Measurements from ENCODE around the gene SH2D6. TPM values are rescaled to one million over a fixed set of nuclear protein-coding genes. Genes with fewer than 3 reads are reported as not detected.

The SH2D6 gene
- total and polyA plus RNA-seq, 9 of the 15 experiments (the other 6 are each of a cell fraction or from before 2014, with no cell fraction given), result 0.07 to 0.76 (median 0.33) TPM; not detected in 2

GRCh38 chr2:85395912-85396475 lies 22.5 kb upstream of the SH2D6 start:
- no peak for ATAC-seq
- Histone ChIP-seq H3K9ac (ENCODE audit: insufficient read depth in 1 of 2, low read depth in 2 of 2, low read length in 2 of 2) (no peak overlapping the region), H3K27ac (ENCODE audit: extremely low read depth, low read depth, low read length) (no peak overlapping the region), H3K4me1 (replicated peaks in 1 of 2; ENCODE audit: control insufficient read depth in 2 of 2, insufficient read depth in 2 of 2, low read length in 2 of 2) (peaks cover 0 to 12% of the 10 kb centered on the region in 2 experiments; a peak in 2 of 5 replicates), H3K36me3 (ENCODE audit: control insufficient read depth, insufficient read depth, low read length) (peaks cover 2% of the 10 kb centered on the region; the same call in 1 of the 3 replicates), H4K20me1 (replicated peaks; ENCODE audit: control insufficient read depth, insufficient read depth, low read length) (no peaks in the 10 kb centered on the region), H3K79me2 (ENCODE audit: control insufficient read depth, insufficient read depth, low read length) (no peaks in the 10 kb centered on the region), H3K27me3 (ENCODE audit: control insufficient read depth in 2 of 2, insufficient read depth in 2 of 2, low read length in 2 of 2) (no peaks in the 10 kb centered on the region), H3K9me3 (replicated peaks; ENCODE audit: control insufficient read depth, insufficient read depth, low read depth, low read length) (no peaks in the 10 kb centered on the region), H3K9me1 (ENCODE audit: control insufficient read depth, insufficient read depth, low read length) (no peaks in the 10 kb centered on the region), H2AFZ (ENCODE audit: low read depth, low read length) (no peak overlapping the region), H3K4me2 (ENCODE audit: insufficient read depth, low read length) (no peak overlapping the region), H3K4me3 (no peak overlapping the region)
- DNase-seq (ENCODE audit: extremely low read depth in 1 of 4, low spot score in 3 of 4), result no peak
- ChIA-PET CTCF (ENCODE audit: low intra/inter-chr PET ratio) (no interaction called here), POLR2A (interaction anchor here (63.9 kb wide), 1 partner anchor 150 kb away, joined by 1576 read pairs; the partner anchor contains the start of gene MAT2A)
- intact Hi-C loops (cut with micrococcal nuclease) (no loop called here), in situ Hi-C loops (cut with MboI) (no loop called here)
- BruUV-seq (replicated peaks), result no TSS peak
- FAIRE-seq, result no peak
- TF ChIP-seq ZNF316 (IDR thresholded peaks at IDR 0.05) (peak; percentile 36; the same call in 1 of the 2 replicates), HOXB6 (CRISPR knock-in tag; IDR thresholded peaks at IDR 0.05; ENCODE audit: borderline replicate concordance) (no peak)
- 67% methylated on average over 14 of the region's 14 CpGs for WGBS (ENCODE audit: insufficient coverage, low coverage, missing lambda C conversion rate)

DNA sequence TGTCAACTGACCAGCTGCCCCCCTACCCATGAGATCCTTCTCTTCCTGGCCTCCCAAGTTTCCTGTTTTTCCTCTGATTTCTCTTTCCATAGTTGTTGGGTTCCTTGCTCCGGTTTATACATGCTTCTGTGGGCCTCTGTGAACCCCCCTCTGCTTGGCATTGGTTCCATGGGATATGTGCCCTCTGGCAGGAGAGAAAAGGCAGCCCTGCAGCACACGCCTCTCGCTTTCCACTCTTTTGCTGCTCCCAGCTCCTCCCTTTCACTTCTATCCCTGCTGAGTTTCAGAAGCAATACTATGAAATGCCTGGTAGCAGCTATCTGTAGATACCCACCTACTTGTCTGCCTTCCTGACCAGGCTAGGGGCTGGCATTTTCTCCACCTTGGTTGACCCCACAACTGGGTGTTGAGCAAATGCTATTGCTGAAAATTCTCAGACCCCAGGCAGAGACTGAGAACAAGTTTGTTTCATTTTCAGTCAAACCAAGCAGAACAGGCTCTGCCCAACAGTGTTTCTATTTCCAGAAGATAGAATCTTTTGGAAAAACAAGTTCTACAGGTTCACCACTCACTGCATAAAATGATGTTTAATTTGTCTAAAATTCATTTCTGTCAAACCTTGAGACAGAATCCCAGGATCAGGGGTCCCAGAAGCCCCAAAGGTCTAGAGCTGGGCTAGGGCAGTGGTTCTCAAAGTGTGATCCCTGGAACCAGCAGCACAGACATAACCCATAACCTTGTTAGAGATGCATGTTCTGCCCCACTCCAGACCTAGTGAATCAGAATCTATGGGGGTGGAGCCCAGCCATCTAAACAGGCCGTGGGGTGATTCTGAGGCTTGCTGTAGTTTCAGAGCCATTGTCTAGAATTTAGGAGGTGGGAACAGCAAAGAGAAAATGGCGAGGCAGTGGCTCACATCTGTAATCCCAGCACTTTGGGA lies 21.7 kb upstream of the SH2D6 start:
- Histone ChIP-seq H4K20me1 (replicated peaks; ENCODE audit: control insufficient read depth, insufficient read depth, low read length) (no peaks in the 10 kb centered on the region), H3K9me3 (replicated peaks; ENCODE audit: control insufficient read depth, insufficient read depth, low read depth, low read length) (no peaks in the 10 kb centered on the region), H3K4me2 (ENCODE audit: insufficient read depth, low read length) (no peak overlapping the region), H3K36me3 (ENCODE audit: control insufficient read depth, insufficient read depth, low read length) (peaks cover 2% of the 10 kb centered on the region; the same call in 1 of the 3 replicates), H3K9me1 (ENCODE audit: control insufficient read depth, insufficient read depth, low read length) (no peaks in the 10 kb centered on the region), H3K27me3 (ENCODE audit: control insufficient read depth in 2 of 2, insufficient read depth in 2 of 2, low read length in 2 of 2) (no peaks in the 10 kb centered on the region), H3K9ac (ENCODE audit: insufficient read depth in 1 of 2, low read depth in 2 of 2, low read length in 2 of 2) (no peak overlapping the region), H3K4me3 (no peak overlapping the region), H2AFZ (ENCODE audit: low read depth, low read length) (no peak overlapping the region), H3K4me1 (replicated peaks in 1 of 2; ENCODE audit: control insufficient read depth in 2 of 2, insufficient read depth in 2 of 2, low read length in 2 of 2) (peaks cover 0 to 12% of the 10 kb centered on the region in 2 experiments; a peak in 2 of 5 replicates), H3K27ac (ENCODE audit: extremely low read depth, low read depth, low read length) (no peak overlapping the region), H3K79me2 (ENCODE audit: control insufficient read depth, insufficient read depth, low read length) (no peaks in the 10 kb centered on the region)
- DNase-seq (ENCODE audit: extremely low read depth in 1 of 4, low spot score in 3 of 4) (no peak), FAIRE-seq (no peak), ATAC-seq (no peak)
- ChIA-PET CTCF (ENCODE audit: low intra/inter-chr PET ratio) (no interaction called here), POLR2A (interaction anchor here (63.9 kb wide), 1 partner anchor 149 kb away, joined by 1576 read pairs; the partner anchor contains the start of gene MAT2A)
- 50% methylated on average over 5 of the region's 5 CpGs for WGBS (ENCODE audit: insufficient coverage, low coverage, missing lambda C conversion rate)
- intact Hi-C loops (cut with micrococcal nuclease) (no loop called here), in situ Hi-C loops (cut with MboI) (no loop called here)
- TF ChIP-seq HMGN3 (IDR thresholded peaks at IDR 0.05; ENCODE audit: borderline replicate concordance, extremely low read depth, insufficient read length, low read depth, low read length), result no peak
- no TSS peak for BruUV-seq (replicated peaks)

Data from K562 (cell line).